GM18909 (cell line): ENCODE data around the gene TSKU.
"Not testable (repeated sequence)": the region's sequence is repeated elsewhere in the genome, so short reads cannot be mapped to it uniquely, and the experiment has no call there.

Source experiments
- ATAC-seq: cut with Tn5 transposase; IDR thresholded peaks from one replicate; pipeline ENCODE4 v1.9.1; 2021; ENCODE audit warnings: mild to moderate bottlenecking; ENCODE audit not compliant: unreplicated experiment, poor library complexity

Gene TSKU

DNA sequence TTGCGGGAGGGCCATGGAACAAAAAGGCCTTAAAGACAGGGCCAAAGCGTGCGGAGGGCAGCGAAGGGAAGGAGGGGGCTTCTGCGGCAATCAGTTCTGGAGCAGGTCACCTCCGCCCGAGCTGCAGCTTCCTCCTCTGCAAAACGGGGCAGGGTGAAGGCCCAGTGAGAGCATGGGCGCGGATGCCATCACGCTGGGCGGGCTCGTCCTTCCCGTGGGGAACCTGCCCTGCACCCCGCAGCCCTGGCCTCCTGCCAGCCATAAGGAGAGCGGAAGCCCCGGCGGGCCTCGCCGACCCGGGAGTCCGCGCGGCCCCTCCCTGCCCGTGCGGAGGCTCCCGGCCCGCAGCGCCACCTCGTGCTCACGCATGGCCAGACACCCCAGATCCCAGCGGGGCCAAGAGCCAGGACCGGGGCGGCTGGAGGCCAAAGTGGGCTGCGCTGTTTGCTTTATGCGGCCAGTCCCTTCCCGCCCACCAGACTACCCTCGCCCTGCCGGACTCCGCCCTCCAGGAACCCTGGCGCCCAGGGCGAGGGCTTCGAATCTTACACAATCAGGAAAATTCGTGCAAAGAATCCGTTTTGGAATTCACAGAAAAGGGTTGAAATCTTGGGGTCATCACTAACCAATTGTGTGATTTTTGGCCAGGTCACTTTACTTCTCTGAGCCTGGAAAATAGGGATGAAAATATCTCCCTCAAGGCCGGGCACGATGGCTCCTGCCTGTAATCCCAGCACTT is 16.1 kb downstream of the TSKU start:
- ATAC-seq = peak; percentile 89

DNA sequence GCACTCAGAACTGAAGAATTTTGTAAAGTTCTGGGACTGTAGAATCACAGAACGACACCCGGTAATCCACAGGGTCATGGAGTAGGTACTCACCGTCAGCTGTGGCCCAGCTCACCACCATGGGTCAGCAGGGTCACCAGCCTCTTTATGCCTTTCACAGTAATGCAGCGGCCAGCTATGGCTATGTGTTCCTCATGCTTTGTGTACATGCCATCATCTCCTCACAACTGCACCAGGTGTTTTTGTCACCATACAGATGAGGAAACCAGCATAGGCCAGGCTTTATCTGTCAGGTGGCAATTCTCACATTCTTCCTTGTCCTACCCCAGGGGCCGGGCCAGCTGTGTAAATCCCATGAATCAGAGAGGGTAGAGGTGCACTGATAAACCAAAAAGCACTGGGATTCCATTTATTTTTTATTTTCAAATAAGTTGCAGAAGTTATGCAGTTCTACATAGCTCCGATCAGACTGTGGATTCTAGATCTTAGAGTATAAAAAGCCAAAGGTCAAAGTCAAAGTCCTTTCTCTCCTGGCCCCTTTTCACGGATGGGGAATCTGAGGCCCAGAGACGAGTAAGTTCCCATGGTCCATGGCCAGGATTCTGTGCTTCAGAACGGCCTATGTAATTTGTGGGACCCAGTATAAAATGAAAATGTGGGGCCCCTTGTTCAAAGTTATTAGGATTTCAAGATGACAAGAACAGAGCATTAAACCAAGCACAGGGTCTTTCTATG is 17.5 kb downstream of the TSKU start:
- no peak for ATAC-seq

DNA sequence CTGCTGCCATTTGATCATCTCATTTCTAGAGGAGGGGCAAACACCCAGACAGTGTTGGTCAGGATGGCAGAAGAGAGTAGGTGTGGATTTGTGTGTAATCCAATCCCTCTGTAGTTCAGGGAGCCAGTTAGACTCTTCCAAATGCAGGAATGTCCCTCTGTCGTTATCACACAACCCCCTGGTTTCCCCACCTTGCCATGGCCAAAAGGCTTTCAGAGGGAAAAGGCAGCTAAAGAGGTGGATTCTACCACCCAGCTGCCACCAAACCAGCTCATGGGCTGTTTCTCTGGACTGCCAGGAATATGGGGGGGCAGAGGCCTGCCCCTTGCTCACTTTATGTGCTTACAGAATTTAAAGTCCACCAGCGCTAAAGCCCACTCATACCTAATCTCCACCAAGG is 18.1 kb downstream of the TSKU start:
- ATAC-seq = no peak

DNA sequence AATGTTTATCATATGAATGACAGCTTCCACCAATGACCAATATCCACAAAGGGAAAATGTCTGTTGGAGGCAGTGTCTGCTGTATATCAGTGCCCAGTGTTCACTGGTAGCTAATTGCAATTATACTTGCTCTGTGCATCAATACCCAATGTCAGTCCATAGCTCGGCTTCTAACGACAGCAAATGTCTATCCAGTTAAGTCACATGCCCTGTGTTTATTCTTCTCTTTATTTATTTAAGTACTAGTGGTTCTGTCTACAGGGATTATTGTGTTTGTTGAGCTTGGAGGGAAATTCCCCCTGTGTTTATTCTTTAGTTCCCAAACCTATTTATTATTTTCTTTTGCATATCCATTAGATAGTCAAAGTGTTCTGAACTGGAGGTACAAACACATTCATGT is 18.6 kb downstream of the TSKU start:
- ATAC-seq = no peak

DNA sequence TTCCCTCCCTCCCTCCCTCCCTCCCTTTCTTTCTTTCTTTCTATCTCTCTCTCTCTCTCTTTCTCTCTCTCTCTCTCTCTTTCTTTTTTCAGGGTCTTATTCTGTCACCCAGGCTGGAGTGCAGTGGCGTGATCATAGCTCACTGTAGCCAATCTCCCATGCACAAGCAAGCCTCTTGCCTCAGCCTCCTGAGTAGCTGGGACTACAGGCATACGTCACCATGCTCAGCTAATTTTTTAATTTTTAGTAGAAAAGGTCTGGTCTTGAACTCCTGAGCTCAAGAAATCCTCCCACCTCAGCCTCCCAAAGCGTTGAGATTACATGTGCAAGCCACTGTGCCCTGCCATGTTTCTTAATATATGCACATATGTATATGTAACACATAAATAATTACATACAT is 19.0 kb downstream of the TSKU start:
- no peak for ATAC-seq

DNA sequence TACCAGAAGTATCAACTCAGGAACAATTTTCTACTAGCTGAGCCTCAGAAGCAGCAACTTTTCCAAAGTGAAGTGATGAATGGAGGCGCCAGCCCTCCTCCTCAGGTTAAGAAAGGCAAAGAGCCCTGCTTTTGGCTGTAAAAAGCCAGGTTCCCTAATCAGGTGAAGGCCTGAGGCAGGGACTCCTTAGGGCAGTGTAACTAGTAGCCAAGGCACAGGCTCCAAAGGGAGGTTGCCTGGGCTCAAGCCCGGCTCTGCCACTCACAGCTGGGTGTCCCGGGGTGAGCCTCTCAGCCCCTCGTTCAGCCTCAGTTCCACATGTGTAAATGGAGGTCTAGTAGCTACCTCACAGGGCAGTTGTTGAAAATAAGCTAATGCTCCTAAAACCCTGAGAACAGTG is 19.5 kb downstream of the TSKU start:
- no peak for ATAC-seq

DNA sequence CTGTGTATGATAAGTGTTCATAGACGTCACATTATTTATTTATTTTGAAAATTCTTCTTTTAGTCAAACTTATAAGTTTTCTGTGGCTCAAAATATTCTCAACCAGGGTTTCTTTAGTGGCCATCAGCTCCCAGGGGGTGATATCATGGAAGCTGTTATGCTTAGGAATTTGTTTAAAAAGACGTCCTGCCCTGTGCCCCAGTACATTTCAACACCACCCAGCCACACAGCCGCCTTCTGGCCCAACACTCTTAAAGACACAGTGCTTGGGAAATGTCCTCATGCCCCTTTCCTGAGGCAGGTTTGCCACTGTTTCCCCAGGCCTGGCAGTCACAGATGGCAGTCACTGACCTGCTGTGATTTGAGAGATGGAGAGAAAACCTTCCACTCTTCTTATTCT is 19.9 kb downstream of the TSKU start:
- no peak for ATAC-seq

DNA sequence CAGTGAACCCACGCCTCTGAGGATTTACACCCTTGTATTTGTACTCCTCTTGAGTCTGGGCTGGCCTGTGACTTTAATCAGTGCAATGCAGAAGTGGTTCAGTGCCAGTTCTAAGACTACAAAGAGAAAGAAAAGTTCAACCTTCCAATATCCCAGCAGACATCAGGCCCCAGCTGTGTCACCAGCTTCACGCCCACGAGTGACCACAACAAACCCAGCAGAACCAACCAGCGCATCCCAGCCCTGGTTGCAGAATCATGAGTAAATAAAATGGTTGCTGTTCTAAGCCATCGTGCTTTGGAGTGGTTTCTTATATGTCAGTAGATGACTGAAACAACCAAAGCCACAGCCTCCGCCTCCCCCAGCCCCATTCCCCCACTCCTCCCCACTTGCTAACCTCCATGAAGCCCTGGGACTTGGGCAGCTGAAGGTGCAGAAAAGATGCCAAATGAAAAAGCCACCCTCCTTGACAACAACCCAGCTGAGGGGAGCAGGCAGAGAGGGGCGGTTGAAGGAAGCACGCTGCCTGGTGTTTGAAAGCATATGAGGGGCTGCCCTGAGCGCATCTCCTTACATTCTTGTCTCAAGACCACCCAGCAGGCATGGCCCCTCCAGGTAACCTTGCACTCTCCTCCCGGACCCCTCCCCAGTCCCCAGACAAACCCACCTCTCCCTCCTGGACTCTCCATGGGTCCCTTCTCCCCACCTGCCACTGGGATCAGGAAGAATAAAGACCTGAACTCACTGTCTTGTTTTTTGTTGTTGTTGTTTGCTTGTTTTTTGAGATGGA is 20.9 kb downstream of the TSKU start:
- no peak for ATAC-seq

DNA sequence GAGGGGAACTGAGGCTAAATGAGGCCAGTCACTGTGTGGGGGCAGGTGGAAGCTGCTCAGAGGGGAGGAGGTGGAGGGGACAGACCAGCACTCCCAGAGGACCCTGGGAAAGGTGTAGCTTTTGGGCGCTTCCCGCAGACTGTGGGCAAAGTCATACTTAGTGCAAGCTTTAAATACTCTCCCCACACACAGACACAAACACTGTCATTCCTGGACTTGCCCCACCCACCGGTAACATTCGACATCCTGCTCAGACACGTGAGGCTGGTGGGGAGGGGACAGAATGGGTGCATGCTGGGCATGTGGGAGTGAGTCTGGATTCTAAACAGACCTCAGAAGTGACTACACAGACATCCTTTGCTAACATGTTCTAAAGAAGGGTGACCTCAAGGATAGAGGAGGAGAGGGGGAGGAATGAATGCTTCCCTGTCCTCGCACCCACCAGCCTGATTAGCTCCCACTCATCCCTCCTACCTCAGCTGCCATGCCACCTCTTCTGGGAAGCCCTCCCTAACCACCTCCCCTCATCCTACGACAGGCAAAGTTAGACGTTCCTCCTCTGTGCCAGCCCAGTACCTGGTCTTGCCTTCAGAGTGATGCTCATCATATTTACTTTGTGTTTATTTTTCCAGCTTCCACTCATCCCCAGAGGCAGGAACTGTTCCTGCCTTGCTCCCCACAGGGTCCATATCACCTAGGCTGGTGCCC is 22.2 kb downstream of the TSKU start:
- ATAC-seq = no peak

DNA sequence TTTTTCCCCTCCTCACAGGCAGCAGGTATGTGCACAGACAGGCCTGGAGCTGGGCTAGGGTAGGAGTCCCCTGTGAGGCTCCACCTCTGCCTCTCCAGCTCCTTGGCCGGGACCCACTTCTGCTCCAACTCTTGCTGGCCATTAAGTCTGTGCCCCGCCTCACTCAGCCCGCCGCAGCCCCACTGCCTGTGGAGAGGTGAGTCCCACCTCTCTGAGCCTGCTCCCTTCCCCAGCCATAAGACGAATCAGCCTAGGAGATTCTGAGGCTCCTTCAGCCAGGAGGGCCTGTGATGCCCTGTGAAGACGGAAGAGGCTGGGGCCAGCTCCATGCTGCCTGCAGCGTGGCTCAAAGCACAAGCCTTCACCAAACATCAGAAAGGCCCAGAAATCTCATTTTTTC is 23.0 kb downstream of the TSKU start:
- ATAC-seq = no peak

DNA sequence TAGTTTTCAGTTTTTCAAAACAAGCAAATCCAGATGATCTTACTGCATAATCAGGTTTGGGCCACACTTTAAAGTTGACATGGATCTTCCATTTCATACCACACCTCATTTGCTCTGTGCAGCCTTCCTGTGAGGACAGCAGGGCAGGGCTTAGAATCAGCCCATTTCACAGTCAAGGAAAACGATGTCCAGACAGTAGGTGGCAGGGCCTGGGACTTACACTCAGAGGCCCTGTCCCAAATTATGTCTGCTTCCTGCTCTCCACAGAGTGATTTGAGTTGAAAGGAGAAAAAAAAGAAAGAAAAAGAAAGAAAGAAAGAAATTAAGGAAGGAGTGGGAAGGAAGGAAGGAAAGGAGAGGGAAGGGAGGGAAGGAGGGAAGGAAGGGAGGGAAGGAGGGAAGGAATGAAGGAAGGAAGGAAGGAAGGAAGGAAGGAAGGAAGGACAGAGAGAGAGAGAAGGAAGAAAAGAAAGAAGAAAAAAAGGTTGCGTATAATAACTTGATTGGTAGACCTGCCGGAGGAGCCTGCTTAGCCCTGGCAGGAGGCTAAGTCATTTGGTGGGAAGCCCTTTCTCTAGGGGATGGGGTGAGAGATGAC is 23.6 kb downstream of the TSKU start:
- no peak for ATAC-seq

DNA sequence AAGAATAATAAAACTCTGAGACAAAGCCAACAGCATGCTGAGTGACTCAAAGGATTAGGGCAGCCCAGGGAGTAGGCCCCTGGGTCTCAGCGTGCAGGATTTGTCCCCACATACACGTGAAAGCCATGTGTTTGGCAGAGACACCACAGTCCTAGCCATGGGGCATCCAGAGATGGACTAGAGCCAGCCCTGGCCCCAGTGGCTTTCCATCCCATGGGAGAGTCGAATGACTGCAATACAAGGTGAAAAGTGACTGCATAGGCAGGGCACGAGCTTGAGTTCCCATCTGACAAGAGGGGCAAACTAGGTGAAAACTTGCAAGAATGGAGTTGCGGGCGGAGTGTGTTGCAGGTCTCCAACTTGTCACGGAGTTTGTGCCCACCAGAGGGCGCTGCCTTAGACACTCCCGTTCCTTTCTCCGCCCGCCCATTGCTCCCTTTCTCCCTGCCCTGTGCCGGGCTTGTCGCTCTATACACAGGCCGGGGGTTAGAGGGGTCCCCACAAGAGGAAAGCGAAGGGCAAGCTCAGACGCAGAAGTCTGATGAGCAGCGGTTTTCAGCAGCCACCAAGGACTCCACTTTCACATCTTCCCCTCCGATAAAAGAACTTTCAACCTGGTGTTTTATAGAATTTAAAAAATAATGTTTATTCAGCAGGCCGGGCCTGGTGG is 24.2 kb downstream of the TSKU start:
- ATAC-seq = no peak

DNA sequence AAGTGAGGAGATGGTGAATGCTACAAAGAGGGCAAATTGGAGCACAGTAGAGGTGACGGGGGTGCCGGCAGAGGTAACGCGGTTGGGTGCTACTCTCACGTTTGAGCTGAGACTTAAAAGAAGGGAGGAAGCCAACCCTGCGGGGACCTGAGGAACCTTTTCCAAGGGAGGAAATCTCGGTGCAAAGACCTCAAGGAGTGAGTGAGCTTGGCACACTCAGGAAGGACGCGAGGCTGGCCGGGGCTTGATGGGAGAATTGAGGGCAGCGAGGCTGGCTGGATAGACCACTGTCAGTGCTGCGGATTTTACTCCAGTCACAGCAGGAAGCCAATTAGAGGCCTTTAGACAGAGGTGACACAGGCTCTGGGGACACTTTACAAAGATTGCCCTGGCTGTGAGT is 25.0 kb downstream of the TSKU start:
- no peak for ATAC-seq

DNA sequence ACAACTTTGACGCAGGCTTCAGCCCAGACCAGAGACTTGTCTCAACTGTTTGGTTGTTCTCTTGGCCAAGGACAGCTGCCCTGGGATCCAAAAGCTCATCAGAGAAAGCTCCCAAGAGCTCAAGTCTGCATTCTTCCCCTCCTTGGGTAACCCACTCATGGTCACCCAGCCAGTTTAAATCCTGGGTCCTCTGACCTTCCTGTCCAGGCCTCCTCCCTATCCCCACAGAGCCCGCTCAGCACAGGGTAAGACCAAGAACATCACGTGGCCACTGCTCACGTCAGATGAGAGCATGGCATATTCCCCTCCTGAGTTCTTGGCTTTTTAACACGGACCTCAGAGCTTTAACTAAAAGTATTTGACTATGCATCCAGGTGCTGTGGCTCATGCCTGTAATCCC is 25.8 kb downstream of the TSKU start:
- no peak for ATAC-seq

DNA sequence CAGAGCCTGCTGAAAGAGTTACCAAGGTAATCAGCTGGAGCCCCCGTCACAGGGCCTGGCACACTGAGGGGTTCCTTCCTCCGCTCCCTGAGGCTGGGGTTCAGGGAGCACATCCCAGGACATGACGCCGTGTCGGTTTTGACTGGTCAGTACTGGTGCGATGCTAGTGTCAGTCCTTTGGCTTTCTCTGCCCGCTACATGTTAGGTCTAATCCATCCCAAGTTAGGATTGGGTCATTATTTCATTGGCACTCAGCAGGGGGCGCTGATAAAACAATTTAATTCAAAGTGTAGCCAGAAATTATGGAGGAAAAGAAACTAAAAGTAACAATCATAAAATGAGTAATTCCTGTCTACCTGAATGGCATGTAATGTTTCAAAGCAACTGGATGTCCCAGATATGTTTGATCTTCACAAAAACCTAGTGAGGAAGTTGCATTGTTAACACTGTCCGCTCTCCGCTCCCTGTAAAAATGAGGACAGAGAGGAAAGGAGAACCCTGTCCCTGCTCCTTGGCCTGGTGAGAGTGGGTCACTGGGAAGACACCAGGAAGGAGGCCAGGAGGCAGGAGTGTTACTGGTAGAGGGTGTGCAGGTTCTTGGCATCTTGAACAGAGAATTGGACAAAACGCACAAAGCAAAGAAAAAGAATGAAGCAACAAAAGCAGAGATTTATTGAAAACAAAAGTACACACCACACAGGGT is 27.1 kb downstream of the TSKU start:
- no peak for ATAC-seq

DNA sequence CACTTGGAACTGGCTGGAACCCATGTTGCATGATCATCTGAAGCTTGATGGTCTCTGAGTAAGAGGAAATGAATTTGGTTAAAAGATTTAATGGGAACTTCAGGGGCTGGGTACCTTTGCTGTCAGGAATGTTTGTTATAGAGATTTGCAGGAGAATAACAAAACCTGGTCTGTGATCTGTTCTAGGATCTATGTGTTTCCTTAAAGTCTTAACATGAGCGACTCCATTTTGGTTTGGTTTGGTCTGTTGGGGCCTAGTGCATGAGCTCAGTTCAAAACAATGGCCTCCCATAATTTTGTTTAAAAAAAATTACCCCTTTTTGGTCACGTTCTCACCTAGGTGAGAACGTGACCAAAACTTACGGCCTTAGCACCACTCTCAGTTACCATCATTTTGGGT is 28.1 kb downstream of the TSKU start:
- no peak for ATAC-seq

DNA sequence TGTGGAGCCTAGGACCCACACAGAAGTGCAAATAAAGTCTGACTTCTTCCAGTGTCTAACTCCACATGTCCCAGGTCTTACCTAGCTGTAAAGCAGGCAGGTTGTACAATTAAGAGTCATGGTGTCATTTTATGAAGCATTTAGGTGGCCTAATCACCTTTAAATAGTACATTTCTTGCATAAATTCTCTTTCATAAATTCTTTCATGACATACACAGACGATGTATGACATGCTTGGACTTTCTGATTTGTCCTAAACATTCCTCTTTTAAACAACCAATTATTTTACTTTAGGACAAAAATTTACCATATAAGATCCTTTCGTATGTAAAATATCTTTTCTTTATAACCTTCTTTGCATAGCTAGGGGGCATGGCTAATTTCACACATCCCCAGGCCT is 31.3 kb downstream of the TSKU start:
- no peak for ATAC-seq

DNA sequence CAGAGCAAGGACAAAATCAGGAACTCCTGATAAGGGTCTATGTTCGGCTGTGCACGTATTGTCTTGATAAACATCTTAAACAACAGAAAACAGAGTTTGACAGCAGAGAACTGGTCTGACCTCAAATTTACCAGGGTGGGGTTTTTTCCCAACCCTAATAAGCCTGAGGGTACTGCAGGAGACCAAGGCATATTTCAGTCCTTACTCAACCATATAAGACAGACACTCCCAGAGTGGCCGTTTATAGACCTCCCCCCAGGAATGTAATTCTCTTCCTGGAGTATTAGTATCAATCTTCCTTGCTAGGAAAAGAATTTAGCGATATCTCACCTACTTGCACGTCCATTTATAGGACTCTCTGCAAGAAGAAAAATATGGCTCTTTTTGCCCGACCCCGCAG is 32.5 kb downstream of the TSKU start:
- not testable (repeated sequence) for ATAC-seq

DNA sequence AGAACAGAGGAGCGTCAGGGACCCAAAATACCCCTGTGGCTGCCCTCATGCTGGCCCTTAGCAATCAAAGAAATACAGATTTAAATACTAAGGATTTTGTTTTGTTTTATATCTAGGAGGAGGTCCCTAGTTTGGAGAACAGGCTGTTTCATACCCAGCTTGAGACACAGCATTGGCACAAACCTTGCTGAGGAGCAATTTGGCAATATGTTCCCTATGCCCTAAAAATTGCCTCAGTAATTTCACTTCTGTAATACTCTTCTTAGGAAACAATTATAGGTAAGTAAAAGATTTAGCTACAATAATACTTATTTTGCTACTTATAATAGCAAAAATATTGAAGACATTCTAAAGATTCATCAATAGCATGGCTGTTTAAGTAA is 37.0 kb downstream of the TSKU start:
- ATAC-seq = no peak
